ENCODE results near the gene TTLL9.

The TTLL9 gene

GRCh38 chr20:31875671-31876070 lies 5.2 kb downstream of the TTLL9 start:
- no peak overlapping the region for H3K4me3 ChIP-seq (replicated peaks; ENCODE audit: low read depth, low read length)
- TF ChIP-seq, protein P1, sequence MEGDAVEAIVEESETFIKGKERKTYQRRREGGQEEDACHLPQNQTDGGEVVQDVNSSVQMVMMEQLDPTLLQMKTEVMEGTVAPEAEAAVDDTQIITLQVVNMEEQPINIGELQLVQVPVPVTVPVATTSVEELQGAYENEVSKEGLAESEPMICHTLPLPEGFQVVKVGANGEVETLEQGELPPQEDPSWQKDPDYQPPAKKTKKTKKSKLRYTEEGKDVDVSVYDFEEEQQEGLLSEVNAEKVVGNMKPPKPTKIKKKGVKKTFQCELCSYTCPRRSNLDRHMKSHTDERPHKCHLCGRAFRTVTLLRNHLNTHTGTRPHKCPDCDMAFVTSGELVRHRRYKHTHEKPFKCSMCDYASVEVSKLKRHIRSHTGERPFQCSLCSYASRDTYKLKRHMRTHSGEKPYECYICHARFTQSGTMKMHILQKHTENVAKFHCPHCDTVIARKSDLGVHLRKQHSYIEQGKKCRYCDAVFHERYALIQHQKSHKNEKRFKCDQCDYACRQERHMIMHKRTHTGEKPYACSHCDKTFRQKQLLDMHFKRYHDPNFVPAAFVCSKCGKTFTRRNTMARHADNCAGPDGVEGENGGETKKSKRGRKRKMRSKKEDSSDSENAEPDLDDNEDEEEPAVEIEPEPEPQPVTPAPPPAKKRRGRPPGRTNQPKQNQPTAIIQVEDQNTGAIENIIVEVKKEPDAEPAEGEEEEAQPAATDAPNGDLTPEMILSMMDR (IDR thresholded peaks at IDR 0.05; ENCODE audit: insufficient read depth, low read length, poor library complexity, severe bottlenecking) = no peak
- no peak for DNase-seq (ENCODE audit: extremely low read depth, insufficient read length)
- peaks cover 3% of the 10 kb centered on the region for H3K27me3 ChIP-seq (replicated peaks; ENCODE audit: control insufficient read depth, insufficient read depth, low read length)
- H3K36me3 ChIP-seq (ENCODE audit: control insufficient read depth, insufficient read depth, low read length) = no peaks in the 10 kb centered on the region

- no peak overlapping the region for H3K4me3 ChIP-seq (replicated peaks; ENCODE audit: low read depth, low read length)
- H3K36me3 ChIP-seq (ENCODE audit: control insufficient read depth, insufficient read depth, low read length) = no peaks in the 10 kb centered on the region
- no peak for DNase-seq (ENCODE audit: extremely low read depth, insufficient read length)
- TF ChIP-seq, protein P1 (IDR thresholded peaks at IDR 0.05; ENCODE audit: insufficient read depth, low read length, poor library complexity, severe bottlenecking) = no peak
- H3K27me3 ChIP-seq (replicated peaks; ENCODE audit: control insufficient read depth, insufficient read depth, low read length) = no peaks in the 10 kb centered on the region; the same call in none of the 2 replicates
These were observed 7.2 kb downstream of the TTLL9 start for GRCh38 chr20:31877684-31878083.

- no peaks in the 10 kb centered on the region for H3K36me3 ChIP-seq (ENCODE audit: control insufficient read depth, insufficient read depth, low read length)
- H3K27me3 ChIP-seq (replicated peaks; ENCODE audit: control insufficient read depth, insufficient read depth, low read length) = no peaks in the 10 kb centered on the region; the same call in none of the 2 replicates
- DNase-seq (ENCODE audit: extremely low read depth, insufficient read length) = no peak
- TF ChIP-seq, protein P1 (IDR thresholded peaks at IDR 0.05; ENCODE audit: insufficient read depth, low read length, poor library complexity, severe bottlenecking) = no peak
- peak overlapping the region; percentile 65 for H3K4me3 ChIP-seq (replicated peaks; ENCODE audit: low read depth, low read length)
These were observed 8.9 kb downstream of the TTLL9 start for GRCh38 chr20:31879143-31879987.

GRCh38 chr20:31881945-31882344 lies 11.5 kb downstream of the TTLL9 start:
- no peak for DNase-seq (ENCODE audit: extremely low read depth, insufficient read length)
- Histone ChIP-seq H3K4me3 (replicated peaks; ENCODE audit: low read depth, low read length) (no peak overlapping the region), H3K36me3 (ENCODE audit: control insufficient read depth, insufficient read depth, low read length) (no peaks in the 10 kb centered on the region), H3K27me3 (replicated peaks; ENCODE audit: control insufficient read depth, insufficient read depth, low read length) (no peaks in the 10 kb centered on the region)
- TF ChIP-seq, protein P1 (IDR thresholded peaks at IDR 0.05; ENCODE audit: insufficient read depth, low read length, poor library complexity, severe bottlenecking) = no peak

DNA sequence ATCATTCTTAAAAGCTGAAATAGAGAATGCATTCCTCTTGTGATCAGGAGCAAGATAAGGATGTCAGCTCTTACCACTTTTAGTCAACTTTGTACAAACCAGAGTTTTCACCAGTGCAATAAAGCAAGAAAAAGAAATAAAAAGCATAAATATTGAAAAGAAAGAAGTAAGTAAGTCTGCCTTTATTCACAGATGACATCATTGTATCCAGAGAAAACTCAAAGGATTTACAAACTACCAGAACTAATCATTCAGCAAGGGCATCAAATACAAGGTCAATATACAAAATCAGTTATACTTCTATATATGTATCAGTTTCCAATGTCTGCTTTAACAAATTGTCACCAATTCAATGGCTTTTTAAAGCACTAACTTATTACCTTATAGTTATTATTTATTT lies 13.4 kb downstream of the TTLL9 start:
- TF ChIP-seq, protein P1 (IDR thresholded peaks at IDR 0.05; ENCODE audit: insufficient read depth, low read length, poor library complexity, severe bottlenecking) = no peak

More for the DNA sequence above, 13.4 kb downstream of the TTLL9 start:
- DNase-seq (ENCODE audit: extremely low read depth, insufficient read length) = no peak
- no peaks in the 10 kb centered on the region for H3K36me3 ChIP-seq (ENCODE audit: control insufficient read depth, insufficient read depth, low read length)
- no peak overlapping the region for H3K4me3 ChIP-seq (replicated peaks; ENCODE audit: low read depth, low read length)
- H3K27me3 ChIP-seq (replicated peaks; ENCODE audit: control insufficient read depth, insufficient read depth, low read length) = no peaks in the 10 kb centered on the region
